Activated CD4-positive, alpha-beta T cell treated with anti-CD3 and anti-CD28 coated beads, Interleukin-2, amount 50 U/mL, for 48 hours (primary cell): ENCODE measurements around the gene SLC44A5.
"Not testable (repeated sequence)": the region's sequence is repeated elsewhere in the genome, so short reads cannot be mapped to it uniquely, and the experiment has no call there.

Experiments used
- DNase-seq, 2 experiments: peaks; one replicate each; pipeline ENCODE4 v3.0.0-alpha.2; 2020

SLC44A5 gene

DNA sequence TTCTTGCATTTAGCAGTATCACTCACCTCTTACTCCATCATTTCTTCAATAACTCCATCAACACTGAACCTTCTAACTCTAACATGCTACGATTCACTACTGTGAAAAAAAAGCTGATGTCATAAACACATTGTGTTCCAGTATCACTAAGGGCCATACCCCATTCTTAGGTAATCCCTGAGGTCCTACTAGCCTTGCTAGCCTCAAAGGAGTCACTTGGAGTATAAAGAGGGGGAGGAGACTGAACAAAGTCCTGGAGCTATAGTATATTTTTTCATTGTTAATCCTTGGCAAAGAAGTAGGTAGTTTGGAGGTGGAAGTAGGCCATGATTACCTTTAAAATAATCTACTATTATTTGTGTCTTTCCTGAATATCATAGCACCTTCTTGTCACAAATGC is at the start of gene SLC44A5:
TSS of gene SLC44A5 (minus strand) at position 101 of the 400 bp plus-strand sequence. CDS start 69,667 bp downstream, outside the sequence.
- no peak for DNase-seq

DNA sequence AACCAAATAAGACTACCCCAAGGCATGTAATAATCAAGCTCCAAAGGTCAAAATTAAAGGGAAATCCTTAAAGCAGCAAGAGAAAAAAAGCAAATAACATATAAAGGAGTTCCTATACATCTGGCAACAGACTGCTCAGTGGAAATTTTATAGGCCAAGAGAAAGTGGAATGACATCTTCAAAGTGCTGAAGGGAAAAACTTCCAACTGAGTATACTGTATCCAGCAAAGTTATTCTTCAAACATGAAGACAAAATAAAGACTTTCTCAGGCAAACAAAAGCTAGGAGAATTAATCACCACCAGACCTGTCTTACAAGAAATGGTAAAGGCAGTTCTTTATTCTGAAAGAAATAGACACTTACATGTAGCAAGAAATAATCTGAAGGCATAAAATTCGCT is 45.0 kb upstream of the SLC44A5 start:
- no peak for DNase-seq

DNA sequence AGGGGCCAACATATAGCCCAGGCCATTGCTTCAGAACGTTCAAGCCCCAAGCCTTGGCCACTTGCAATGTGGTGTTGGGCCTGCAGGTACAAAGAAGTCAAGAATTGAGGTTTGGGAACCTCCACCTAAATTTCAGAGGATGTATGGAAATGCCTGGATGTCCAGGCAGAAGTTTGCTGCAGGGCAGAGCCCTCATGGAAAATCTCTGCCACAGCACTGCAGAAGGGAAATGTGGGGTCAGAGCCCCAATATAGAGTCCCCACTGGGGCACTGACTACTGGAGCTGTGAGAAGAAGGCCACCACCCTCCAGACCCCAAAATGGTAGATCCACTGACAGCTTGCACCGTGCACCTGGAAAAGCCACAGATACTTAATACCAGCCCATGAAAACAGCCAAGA is 36.3 kb upstream of the SLC44A5 start:
- DNase-seq, result not testable (repeated sequence)

DNA sequence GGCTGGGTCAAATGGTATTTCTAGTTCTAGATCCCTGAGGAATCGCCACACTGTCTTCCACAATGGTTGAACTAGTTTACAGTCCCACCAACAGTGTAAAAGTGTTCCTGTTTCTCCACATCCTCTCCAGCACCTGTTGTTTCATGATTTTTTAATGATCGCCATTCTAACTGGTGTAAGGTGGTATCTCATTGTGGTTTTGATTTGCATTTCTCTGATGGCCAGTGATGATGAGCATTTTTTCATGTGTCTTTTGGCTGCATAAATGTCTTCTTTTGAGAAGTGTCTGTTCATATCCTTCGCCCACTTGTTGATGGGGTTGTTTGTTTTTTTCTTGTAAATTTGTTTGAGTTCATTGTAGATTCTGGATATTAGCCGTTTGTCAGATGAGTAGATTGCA is 34.2 kb upstream of the SLC44A5 start:
- DNase-seq, result not testable (repeated sequence)

DNA sequence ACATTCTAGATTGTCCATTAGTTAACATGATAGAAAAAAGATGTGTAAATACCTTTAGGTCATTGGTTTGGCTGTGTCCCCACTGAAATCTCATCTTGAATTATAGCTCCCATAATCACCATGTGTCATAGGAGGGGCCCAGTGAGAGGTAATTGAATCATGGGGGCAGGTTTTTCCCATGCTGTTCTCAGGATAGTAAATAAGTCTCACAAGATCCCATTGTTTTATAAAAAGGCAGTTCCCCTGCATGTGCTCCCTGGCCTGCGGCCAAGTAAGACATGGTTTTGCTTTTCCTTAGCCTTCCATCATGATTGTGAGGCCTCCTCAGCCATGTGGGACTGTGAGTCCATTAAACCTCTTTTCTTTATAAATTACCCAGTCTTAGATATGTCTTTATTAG is 32.5 kb upstream of the SLC44A5 start:
- DNase-seq, result no peak

DNA sequence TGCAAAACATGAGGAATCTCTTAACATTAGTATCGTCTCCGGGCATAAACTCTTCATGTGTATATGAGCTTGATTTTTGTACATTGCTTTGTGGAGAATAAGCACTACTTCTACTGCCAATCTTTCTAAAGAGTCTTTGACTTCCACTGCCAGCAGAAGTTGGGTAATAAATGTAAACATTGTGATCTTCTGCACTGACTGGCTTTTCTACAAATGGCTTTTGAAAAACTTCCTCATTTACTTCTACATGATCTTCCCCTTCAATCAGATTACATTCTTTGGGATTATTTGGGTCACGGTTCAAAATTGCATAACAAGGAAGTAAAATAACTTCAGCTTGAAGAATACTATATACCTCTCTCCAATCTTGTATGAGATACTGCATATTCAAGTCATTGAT is 30.4 kb upstream of the SLC44A5 start:
- DNase-seq, result no peak

DNA sequence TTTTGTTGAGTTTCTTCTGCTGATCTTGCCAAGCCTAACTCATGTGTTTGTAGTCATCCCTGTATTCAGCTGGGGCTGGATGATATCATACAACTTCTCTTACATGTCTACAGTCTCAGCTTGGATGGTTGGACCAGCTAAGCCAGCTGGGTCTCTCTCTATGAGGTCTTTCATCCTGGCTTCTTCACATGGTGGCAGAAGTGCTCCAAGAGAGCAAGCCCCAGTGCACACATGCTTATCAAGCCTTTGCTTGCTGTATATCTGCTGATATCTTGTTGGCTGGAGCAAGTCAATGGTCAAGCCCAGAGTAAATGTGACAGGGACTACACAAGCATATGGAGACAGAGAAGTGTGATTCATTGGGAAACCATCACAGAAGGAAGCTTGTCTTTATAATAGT is 29.2 kb upstream of the SLC44A5 start:
- DNase-seq, result no peak

DNA sequence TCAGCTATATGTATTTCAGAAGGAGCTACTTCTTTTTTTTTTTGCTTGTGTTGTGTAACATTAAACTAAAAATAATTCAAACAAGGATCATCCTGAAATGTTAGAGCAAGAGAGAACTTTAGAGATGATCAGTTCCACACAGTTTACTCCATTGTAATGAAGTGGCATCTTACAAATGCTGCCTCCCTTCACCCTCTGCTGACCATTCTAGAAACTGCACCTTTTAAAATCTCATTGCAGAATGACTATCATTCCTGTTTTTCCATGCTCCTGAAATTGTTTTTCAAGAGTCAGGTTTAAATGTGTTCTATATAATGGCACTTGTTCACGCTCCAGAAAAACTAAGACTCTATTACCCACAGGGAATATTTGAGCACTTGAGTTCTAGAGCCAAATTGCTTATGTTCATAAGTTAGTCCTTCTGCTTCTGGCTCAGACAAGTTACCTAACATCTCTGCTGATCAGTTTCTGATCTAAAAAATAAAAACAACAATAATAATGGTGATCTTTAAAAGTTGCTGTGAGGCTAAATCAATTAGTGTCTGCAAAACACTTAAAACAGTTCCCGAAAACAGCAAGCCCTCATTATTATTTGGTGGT is 21.5 kb upstream of the SLC44A5 start:
- no peak for DNase-seq

DNA sequence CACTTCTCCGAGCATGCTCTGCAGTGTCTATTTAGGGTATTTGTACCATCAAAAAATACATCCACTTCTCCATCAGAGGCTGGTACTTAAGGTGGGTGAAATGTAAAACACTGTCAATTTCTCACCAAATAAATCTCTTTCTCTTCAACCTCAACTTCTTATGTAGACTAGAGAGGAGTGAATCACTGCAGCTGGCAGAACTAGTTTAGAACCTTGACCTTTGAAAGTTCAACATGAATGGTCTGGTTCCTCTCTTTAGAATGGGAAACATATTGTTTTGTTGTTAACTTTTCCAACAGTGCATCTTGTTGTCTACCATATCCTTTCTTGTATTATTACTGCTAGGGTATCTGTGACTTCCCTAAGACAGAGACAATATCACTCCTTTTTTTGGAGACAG is 20.1 kb upstream of the SLC44A5 start:
- no peak for DNase-seq

DNA sequence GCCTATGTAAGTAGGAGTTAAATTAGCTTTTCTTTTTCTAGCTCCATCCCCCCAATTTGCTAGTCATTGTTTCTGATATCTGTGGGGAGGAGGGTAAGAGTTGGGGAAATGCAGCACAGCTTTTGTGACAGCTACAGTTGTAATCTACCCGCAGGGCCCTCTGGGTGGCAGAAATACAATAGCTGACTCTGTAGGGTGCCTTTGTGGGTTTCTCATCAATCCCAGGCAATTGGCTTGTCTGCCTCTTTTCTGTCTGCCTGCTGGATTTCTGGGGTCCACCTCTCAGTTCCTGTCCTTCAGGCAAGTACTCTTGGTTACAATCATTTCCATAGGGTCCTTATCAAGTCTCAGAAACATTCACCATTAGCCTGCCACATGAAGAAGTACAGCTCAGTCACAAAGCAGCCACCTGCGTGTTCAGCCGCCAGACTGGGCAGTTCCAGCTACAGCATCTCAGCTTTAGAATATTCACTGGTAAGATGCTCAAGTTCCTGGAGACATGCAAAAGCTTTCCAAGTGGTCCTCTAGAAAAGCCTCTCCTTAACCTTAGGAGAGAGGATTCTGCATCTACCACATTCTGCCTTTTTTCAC is 19.2 kb upstream of the SLC44A5 start:
- no peak for DNase-seq

DNA sequence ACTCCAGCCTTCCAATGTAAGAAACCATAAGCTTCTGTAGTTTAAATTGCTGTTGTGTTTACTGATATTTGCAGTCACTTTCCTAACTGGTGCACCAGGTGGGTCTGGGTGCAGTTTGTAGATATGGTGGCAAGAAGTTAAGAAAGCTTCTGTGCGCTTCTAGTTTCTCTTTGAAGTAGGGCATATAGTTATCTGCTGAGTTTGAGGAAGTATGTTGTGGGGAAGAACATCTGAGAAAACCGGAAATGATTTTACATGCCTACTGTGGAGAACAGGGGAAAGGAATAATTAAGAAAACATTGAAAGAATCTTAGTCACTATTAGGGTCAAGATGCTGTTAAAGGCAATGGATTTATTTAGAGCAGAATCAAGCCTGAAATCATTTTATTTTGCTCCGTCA is 14.9 kb upstream of the SLC44A5 start:
- DNase-seq, result no peak

DNA sequence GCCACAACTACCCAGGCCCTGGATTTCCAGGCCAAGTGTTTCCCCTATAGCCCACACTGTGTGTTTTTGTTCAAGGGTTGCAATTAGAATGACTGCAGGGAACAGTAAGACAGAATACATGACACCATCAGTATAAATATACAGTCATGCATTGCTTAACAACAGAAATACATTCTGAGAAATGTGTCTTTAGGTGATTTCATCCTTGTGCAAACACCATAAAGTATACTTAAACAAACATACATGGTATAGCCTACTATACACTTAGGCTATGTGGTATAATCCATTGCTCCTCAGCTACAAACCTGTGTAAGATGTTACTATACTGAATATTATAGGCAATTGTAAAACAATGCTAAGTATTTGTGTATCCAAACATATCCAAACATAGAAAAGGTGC is 7.5 kb upstream of the SLC44A5 start:
- no peak for DNase-seq

DNA sequence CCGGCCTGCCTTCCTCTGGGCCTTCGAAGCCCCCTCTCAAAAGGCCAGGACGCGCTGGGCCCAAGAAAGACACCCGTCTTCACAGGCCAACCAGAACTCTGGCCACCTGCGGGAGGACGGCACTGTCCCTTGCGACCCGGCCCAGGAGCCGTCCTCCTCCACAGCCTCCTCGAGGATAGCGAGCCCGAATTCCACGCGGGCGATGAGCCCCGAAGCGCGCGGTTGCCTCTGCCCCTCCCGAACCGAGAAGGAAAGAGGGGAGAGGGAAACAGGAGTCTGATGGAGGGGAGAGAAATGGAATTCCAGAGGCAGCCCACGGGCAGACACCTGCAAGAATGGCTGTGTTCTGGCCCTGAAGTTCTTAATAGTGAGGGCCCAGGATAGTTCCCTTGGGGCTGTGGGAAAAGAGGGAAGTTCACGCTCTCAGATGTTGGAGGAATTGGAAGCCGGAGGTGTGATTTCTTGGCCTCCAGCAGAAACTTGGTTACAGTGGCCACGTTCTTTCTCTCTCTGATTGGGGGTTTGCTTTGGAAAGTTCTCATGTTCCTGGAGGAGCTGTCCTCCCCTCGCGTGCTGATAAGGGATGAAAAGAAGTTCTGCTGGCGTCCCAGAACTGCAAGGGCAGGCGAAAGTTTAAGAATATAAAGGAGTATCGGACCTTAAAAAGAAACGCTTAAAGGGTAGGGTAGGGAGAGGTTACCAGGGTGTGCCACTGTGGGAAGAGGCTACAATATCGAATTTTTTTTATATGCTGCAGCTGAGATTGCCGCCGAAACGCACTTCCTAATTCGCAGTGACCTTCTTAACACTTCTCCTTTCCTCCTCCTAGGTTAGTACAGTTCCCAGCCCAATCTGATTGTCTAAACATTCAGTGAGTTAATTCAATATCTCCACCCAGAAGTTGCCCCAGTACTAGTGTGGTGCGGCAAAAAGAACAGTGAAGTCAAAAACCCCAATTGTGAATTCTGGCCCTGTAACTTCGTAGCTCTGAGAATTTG is 5.8 kb upstream of the SLC44A5 start:
- no peak for DNase-seq

DNA sequence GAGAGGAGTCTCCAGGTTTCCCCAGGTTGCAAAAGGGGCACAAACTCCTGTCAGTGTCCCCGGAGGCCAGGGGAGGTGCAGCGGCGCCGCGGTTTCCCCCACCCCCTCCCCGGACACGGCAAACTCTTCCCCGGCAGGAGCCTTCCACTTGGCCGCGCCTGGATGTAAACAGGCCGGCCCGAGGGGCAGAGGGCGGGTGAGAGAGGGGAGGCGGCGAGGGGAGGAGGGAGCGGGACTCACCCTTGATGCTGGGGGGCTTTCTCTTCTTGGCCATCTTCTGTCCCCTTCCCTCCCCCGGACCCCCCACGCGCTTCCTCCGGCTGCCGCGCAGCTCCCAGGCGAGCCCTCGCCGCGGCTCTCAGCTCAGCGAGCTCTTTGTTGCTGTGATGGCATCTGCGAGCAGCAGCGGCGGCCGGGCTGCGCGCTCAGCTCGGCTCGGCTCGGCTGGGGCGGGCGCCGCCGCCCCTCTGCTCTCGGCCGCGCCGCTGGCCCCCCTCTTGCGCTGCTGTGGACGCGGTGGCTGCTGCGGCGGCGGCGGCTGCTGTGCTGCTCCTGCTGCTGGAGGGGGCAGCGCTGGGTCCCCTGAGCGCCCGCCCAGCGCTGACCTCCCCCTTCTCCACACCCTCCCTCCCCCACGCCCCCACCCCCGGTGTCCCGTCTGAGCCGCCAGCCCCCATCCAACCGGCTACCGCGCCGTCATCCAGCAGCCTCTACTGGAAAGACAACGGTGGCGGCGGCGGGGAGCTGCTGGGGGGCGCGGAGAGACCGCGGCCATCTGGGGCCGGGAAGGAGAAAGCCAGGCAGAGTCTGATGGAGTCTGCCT is 4.9 kb upstream of the SLC44A5 start:
- peak; percentile 12 to 14 for DNase-seq

DNA sequence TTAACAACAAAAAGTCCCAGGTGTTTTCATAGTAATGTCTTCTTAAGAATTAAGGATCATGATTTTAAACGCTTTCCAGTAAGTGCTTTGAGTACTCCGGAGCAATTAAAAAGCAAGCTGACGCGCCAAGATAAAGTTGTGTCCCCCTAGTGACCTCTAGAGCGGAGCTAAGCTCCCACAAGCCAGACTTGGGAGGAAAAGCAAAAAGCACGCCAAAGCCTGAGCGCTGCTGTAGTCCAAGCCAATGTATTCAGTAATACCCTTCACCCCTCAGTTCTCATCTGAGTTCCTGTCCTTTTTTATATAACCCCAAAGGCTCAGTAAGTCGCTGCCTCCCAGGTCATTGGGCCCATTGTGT is 3.5 kb upstream of the SLC44A5 start:
- no peak for DNase-seq

DNA sequence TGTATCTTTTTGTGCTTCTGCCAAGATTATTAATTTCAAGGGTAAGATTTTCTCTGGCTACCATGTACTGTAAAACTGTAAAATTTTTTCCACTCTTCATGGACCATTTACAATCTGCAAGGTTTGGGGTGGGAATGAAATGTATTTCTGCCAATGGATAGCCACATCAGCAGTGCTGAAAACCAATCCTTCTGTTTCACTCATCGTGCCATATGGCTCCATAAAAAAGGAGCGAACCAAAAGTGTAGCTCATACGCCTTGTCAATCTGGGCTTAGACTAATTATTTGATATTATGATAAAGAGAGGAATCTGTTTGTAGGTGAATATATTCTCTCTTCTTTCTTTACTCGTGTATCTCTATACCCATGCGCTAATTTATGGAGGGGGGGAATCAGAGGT is 3.0 kb upstream of the SLC44A5 start:
- DNase-seq, result no peak

DNA sequence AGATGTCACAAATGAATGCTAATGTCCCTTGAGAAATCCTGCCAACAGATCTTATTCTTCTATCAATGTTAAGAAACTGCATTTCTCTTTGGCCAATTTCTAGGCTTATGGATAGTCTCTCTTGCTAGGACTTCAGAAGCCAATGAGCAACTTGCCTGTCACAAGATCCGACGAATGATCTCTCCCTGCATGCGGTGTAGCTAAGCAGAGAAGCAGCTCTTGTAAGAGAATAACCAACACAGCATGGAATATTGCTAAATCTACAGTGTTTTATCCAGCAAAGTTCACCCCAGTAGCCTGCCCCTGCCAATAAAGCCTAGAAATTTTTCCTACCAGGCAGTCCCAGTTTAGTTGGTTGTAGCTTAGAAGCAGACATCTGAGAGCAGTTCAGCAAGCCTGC is 2.1 kb upstream of the SLC44A5 start:
- no peak for DNase-seq

DNA sequence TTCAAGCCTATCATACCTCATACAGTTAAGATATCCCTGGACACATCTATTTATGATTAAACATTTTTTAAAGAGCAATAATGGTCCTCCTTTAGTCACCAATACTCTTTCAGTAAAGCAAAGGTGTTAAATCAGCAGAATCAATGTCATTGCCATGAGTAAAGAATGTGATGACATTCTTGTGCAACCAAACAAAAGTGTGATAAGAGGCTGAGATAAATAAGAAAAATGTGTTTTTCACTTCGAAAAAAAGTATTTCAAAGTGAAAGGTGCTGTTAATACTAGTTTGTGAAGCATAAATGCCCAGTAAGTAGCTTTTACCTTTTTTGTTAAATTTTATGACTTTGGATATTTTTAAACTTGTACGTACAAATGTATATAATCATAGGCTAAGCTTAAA is 8.4 kb downstream of the SLC44A5 start:
- DNase-seq, result no peak

DNA sequence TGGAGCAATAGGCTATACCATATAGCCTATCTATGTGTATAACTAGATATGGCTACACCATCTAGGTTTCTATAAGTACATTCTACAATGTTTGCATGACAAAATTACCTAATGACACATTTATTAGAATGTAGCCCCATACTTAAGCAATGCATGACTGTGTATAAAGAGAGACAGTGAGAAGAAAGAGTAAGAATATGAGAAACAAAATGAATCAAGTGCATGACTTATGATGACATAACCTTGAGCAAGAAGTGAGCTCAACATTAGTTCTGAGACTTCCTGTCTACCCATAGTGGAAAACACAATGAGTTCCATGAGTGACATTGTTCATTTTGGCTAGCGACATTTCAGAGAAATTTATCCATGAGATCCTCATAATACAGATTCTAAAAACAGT is 10.1 kb downstream of the SLC44A5 start:
- no peak for DNase-seq

DNA sequence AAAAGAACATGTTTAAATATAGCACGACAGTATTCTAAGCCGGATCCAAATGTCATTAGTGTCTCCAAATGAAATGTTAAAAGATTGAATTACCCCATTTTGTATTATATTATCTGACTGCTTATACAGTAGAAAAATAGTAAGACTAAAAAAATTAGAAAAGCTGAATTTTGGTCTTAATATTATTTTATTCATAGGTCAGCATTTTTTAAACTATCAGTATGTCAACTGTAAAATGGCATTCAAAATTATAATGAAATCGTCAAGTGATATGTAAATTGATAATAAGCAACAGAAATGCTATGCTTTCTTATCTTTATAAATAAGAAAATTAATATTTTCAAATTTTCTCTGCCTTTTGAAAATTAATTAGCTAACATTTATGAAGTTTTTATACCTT is 16.6 kb downstream of the SLC44A5 start:
- no peak for DNase-seq

DNA sequence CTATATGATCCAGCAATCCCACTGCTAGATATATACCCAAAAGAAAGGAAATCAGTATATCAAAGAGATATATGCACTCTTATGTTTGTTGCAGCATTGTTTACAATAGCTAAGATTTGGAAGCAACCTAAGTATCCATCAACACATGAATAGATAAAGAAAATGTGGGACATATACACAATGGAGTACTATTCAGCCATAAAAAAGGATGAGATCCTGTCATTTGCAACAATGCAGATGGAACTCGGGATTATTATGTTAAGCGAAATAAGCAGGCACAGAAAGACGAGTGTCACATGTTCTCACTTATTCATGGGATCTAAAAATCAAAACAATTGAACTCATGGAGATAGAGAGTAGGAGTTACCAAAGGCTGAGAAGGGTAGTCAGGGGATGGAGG is 17.5 kb downstream of the SLC44A5 start:
- not testable (repeated sequence) for DNase-seq

DNA sequence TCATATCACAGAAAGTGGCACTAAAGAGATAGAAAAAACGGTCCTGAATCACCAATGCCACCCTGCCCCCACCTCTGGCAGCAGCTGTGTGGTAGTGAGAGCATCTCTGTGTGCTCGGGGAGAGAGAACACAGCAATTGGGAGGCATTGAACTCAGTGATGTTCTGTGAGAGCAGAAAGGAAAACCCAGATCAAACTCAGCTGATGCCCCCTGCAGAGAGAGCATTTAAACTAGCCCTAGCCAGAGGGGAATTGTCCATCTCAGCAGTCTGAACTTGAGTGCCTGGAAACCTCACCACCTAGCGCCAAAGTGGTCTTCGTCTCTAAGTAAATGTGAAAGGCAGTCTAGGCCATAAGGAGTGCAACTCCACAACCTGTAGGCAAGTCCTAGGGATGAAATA is 21.3 kb downstream of the SLC44A5 start:
- DNase-seq, result no peak
